CD14-positive monocyte (primary cell): ENCODE results near the gene SPATA20. TPM values are rescaled to one million over a fixed set of nuclear protein-coding genes. Genes with fewer than 3 reads are reported as not detected.

Experiments used
- DNase-seq, 3 donors: peaks; one replicate each; pipeline ENCODE4 v3.0.0-alpha.2; 2011 to 2022
- H2AFZ ChIP-seq: 2 replicates; pipeline ENCODE4 v1.6.0; 2012; ENCODE audit warnings: mild to moderate bottlenecking, low read depth, low read length, inconsistent platforms; ENCODE audit not compliant: insufficient read depth, poor library complexity, severe bottlenecking
- H3K27ac ChIP-seq, 2 donors: 1 replicate in 1 of 2; 2 replicates in 1 of 2; pipeline ENCODE4 v1.5.1; 2012 to 2013; ENCODE audit warnings: low read length in 2 of 2, control low read depth in 1 of 2, inconsistent platforms in 1 of 2, low read depth in 1 of 2, mild to moderate bottlenecking in 1 of 2
- H3K27me3 ChIP-seq, 2 donors: one replicate each; pipeline versions ENCODE4 v1.6.0 to v1.6.1; 2011 to 2013; ENCODE audit warnings: low read length in 2 of 2; ENCODE audit not compliant: control insufficient read depth in 2 of 2, insufficient read depth in 2 of 2
- H3K36me3 ChIP-seq, 2 donors: replicated peaks in 1 of 2; 1 replicate in 1 of 2; 2 replicates in 1 of 2; pipeline versions ENCODE4 v1.5.1 to v1.6.1; 2012 to 2013; ENCODE audit warnings: low read length in 2 of 2, control low read depth in 1 of 2, inconsistent platforms in 1 of 2, mild to moderate bottlenecking in 1 of 2; ENCODE audit not compliant: insufficient read depth in 2 of 2, control insufficient read depth in 1 of 2
- H3K4me1 ChIP-seq, 2 donors: 1 replicate in 1 of 2; 2 replicates in 1 of 2; pipeline versions ENCODE4 v1.5.1 to v1.6.1; 2012 to 2013; ENCODE audit warnings: low read length in 2 of 2, control low read depth in 1 of 2, inconsistent platforms in 1 of 2, mild to moderate bottlenecking in 1 of 2, moderate library complexity in 1 of 2; ENCODE audit not compliant: insufficient read depth in 2 of 2, control insufficient read depth in 1 of 2
- H3K4me2 ChIP-seq: replicated peaks from 2 replicates; pipeline ENCODE3; 2012; ENCODE audit warnings: low read length, moderate library complexity, mild to moderate bottlenecking; ENCODE audit not compliant: poor library complexity, severe bottlenecking; ENCODE audit errors: extremely low read depth
- H3K4me3 ChIP-seq, 3 experiments: fragments of 200-600 bp in 1 of 3; sonication (generic) in 1 of 3; replicated peaks in 1 of 3; 1 replicate in 2 of 3; 2 replicates in 1 of 3; pipeline ENCODE4 v1.5.1; 2011 to 2013; ENCODE audit warnings: low read length in 3 of 3, mild to moderate bottlenecking in 3 of 3, control low read depth in 2 of 3, low read depth in 2 of 3, inconsistent platforms in 1 of 3, moderate library complexity in 1 of 3
- H3K79me2 ChIP-seq: 2 replicates; pipeline ENCODE4 v1.6.0; 2012; ENCODE audit warnings: mild to moderate bottlenecking, control low read depth, inconsistent platforms, low read length, moderate library complexity; ENCODE audit not compliant: insufficient read depth
- H3K9ac ChIP-seq: 2 replicates; pipeline ENCODE4 v1.6.0; 2017; ENCODE audit warnings: low read length, mild to moderate bottlenecking; ENCODE audit not compliant: insufficient read depth, poor library complexity, severe bottlenecking
- H3K9me3 ChIP-seq, 2 donors: replicated peaks in 1 of 2; 1 replicate in 1 of 2; 2 replicates in 1 of 2; pipeline versions ENCODE4 v1.5.1 to v1.6.1; 2012 to 2013; ENCODE audit warnings: low read length in 2 of 2, control low read depth in 1 of 2; ENCODE audit not compliant: control insufficient read depth in 1 of 2, insufficient read depth in 1 of 2
- H4K20me1 ChIP-seq: 2 replicates; pipeline ENCODE4 v1.6.0; 2012; ENCODE audit warnings: mild to moderate bottlenecking, low read length, control low read depth, moderate library complexity; ENCODE audit not compliant: insufficient read depth
- H3K27ac Mint-ChIP-seq, 7 donors: one replicate each; pipeline ENCODE4 v1.8.0; 2020; ENCODE audit warnings: mild to moderate bottlenecking in 7 of 7, mixed read lengths in 7 of 7, moderate library complexity in 6 of 7, inconsistent platforms in 2 of 7
- H3K27me3 Mint-ChIP-seq, 3 donors: one replicate each; pipeline ENCODE4 v1.8.0; 2021 to 2022; ENCODE audit warnings: low read depth in 3 of 3, mild to moderate bottlenecking in 3 of 3, mixed read lengths in 3 of 3, moderate library complexity in 3 of 3, inconsistent platforms in 1 of 3
- H3K36me3 Mint-ChIP-seq, 2 donors: one replicate each; pipeline ENCODE4 v1.8.0; 2020; ENCODE audit warnings: mixed read lengths in 2 of 2, inconsistent platforms in 1 of 2, mild to moderate bottlenecking in 1 of 2
- H3K4me1 Mint-ChIP-seq: one replicate; pipeline ENCODE4 v1.8.0; 2020; ENCODE audit warnings: mild to moderate bottlenecking, mixed read lengths
- H3K4me3 Mint-ChIP-seq, 2 donors: one replicate each; pipeline ENCODE4 v1.8.0; 2020; ENCODE audit warnings: mild to moderate bottlenecking in 2 of 2, mixed read lengths in 2 of 2, moderate library complexity in 1 of 2
- H3K9me3 Mint-ChIP-seq, 7 donors: one replicate each; pipeline ENCODE4 v1.8.0; 2020 to 2022; ENCODE audit warnings: mixed read lengths in 7 of 7, mild to moderate bottlenecking in 6 of 7, moderate library complexity in 6 of 7, inconsistent platforms in 2 of 7
- CTCF ChIP-seq: fragments of 200-600 bp; IDR thresholded peaks from one replicate; pipeline ENCODE4 v1.8.0; 2022; ENCODE audit warnings: antibody characterized with exemption, mild to moderate bottlenecking
- whole genome bisulfite sequencing: methylation state at CpG from one replicate; pipeline ENCODE4 v1.1.5; 2013; ENCODE audit warnings: missing lambda C conversion rate; ENCODE audit not compliant: insufficient coverage; 5-methylcytosine and 5-hydroxymethylcytosine counted together
- intact Hi-C, 2 donors: fragments of 100-400 bp; cut with micrococcal nuclease; formaldehyde crosslinking; loops; one replicate each; pipeline versions ENCODE4 v1.15.0 to v1.15.1; 2023
- polyA plus RNA-seq, 3 donors: library from polyadenylated mRNA; depleted of rRNA in 1 of 3; unstranded in 2 of 3; stranded (reverse) in 1 of 3; fragments of 300-500 nt in 2 of 3; fragments of >200 nt in 1 of 3; fragmentation: Illumina TruSeq in 2 of 3; gene quantifications; 1 replicate in 2 of 3; 2 replicates in 1 of 3; pipeline ENCODE4 v1.2.3, GENCODE V29; 2012 to 2021

SPATA20 gene
- polyA plus RNA-seq, 3 donors = 9.3 to 37.8 (median 12.2) TPM

DNA sequence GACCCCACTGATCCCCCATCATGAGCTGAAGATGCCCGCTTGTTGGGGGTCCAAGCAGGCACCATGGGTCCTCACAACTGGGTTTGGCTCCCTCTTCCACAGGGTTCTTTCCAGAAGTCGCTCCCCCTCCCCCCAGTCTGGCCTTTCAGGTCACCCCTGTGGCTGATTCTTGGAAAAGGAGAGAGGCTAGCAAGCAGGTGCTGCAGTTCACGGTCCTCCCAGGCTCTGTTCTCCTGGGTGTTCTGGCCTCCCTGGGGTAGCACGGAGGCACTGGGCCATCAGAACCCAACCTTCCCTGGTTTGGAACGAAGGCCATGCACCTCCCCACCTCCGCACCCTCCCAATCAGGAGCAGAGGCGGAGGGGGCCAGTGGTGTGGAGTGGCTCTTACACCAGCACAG, 32.4 kb downstream of the SPATA20 start:
- H3K9me3 ChIP-seq = no peaks in the 10 kb centered on the region
- H3K27me3 Mint-ChIP-seq = peaks cover 16 to 30% (median 22%) of the 10 kb centered on the region in 3 donors
- no peak for TF ChIP-seq CTCF
- no peak overlapping the region for H3K27ac ChIP-seq
- H3K9ac ChIP-seq = no peak overlapping the region
- no peaks in the 10 kb centered on the region for H3K36me3 Mint-ChIP-seq
- H4K20me1 ChIP-seq = no peaks in the 10 kb centered on the region
- H3K27ac Mint-ChIP-seq = no peak overlapping the region
- intact Hi-C loops = no loop called here
- no peaks in the 10 kb centered on the region for H3K4me1 ChIP-seq
- no peaks in the 10 kb centered on the region for H3K27me3 ChIP-seq
- DNase-seq = no peak
- H3K36me3 ChIP-seq = no peaks in the 10 kb centered on the region
- H3K4me1 Mint-ChIP-seq = peaks cover 2% of the 10 kb centered on the region
- WGBS = 83% methylated on average over 1 of the region's 7 CpGs
- H3K4me2 ChIP-seq = no peak overlapping the region
- no peak overlapping the region for H2AFZ ChIP-seq
- no peak overlapping the region for H3K4me3 Mint-ChIP-seq
- no peaks in the 10 kb centered on the region for H3K79me2 ChIP-seq
- H3K9me3 Mint-ChIP-seq = no peaks in the 10 kb centered on the region
- H3K4me3 ChIP-seq = no peak overlapping the region

DNA sequence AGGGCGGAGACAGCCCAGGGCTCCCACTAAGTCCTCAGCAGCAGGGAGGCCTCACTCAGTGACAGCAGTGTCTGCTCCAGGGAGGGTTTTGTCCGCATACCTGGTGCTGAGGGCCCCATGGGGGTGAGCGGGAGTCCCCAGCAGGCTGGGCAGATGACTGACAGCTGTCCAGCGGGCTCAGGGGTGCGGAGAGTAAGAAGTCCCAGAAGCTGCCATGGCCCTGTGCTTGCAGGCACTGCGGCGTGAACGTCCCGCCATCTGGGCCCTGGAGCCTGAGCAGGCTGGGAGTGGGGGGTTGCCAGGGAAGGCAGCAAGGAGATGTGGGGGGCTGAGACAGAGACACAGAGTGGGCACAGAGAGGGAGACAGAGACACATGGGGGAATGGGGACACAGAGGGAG, 33.7 kb downstream of the SPATA20 start:
- Histone ChIP-seq H4K20me1 (no peaks in the 10 kb centered on the region), H3K27me3 (no peaks in the 10 kb centered on the region), H3K4me2 (no peak overlapping the region), H3K9me3 (no peaks in the 10 kb centered on the region), H3K36me3 (no peaks in the 10 kb centered on the region), H3K4me1 (no peaks in the 10 kb centered on the region), H3K9ac (no peak overlapping the region), H3K4me3 (no peak overlapping the region), H2AFZ (no peak overlapping the region), H3K79me2 (no peaks in the 10 kb centered on the region), H3K27ac (no peak overlapping the region)
- Mint-ChIP-seq H3K4me1 (no peaks in the 10 kb centered on the region), H3K36me3 (no peaks in the 10 kb centered on the region), H3K27me3 (peaks cover 16 to 30% (median 19%) of the 10 kb centered on the region in 3 donors), H3K9me3 (peaks cover 0 to 1% (median 0%) of the 10 kb centered on the region in 7 donors), H3K4me3 (no peak overlapping the region), H3K27ac (no peak overlapping the region)
- no peak for DNase-seq
- intact Hi-C loops = no loop called here
- WGBS = 96% methylated on average over 9 of the region's 9 CpGs
- no peak for TF ChIP-seq CTCF
